ENCODE data around the gene ZMIZ2. TPM values are rescaled to one million over a fixed set of nuclear protein-coding genes. Genes with fewer than 3 reads are reported as not detected.
"Not testable (repeated sequence)": the region's sequence is repeated elsewhere in the genome, so short reads cannot be mapped to it uniquely, and the experiment has no call there.

ZMIZ2 gene
- total and polyA plus RNA-seq, 2 donors (not counting 1 experiment from before 2014, with no cell fraction given): 254 to 442 TPM

DNA sequence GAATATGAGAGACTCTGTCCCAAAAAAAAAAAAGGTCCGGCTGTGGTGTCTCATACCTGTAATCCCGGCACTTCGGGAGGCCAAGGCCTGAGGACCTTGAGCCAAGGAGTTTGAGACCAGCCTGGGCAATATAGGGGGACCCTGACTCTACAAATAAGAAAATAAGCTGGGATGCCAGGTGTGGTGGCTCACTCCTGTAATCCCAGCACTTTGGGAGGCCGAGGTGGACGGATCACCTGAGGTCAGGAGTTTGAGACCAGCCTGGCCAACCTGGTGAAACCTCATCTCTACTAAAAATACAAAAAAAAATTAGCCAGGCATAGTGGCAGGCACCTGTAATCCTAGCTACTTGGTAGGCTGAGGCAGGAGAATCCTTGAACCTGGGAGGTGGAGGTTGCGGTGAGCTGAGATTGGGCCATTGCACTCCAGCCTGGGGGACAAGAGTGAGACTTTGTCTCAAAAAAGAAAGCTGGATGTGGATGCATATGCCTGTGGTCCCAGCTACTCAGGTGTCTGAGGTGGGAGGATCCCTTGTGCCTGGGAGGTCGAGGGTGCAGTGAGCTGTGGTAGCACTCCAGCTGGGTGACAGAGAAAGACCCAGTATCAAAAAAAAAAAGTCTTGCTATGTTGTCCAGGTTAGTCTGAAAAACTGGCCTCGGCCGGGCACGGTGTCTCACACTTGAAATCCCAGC lies 55.3 kb downstream of the ZMIZ2 start:
- not testable (repeated sequence) for DNase-seq
- peaks cover 13 to 48% of the 10 kb centered on the region in 2 experiments for H3K36me3 ChIP-seq (replicated peaks in 1 of 2; ENCODE audit: control extremely low read depth in 1 of 2, control insufficient read depth in 1 of 2, extremely low read depth in 1 of 2, insufficient read depth in 2 of 2, low read length in 1 of 2)

DNA sequence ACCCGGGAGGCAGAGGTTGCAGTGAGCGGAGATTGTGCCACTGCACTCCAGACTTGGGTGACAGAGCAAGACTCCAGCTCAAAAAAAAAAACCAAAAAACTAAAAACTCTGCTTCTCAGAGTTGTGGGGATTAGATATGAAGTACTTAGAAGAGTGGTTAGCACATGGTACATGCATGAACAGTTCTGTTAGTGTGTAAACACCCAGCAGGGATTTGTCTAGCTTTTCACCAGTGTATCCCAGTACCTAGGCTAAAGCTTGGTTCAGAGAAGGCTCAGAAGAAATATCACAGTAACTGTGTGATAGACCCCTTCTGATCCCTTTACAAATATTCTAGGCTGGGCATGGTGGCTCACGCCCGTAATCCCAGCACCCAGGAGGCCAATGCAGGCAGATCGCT lies 57.3 kb downstream of the ZMIZ2 start:
- peaks cover 6 to 29% of the 10 kb centered on the region in 2 experiments for H3K36me3 ChIP-seq (replicated peaks in 1 of 2; ENCODE audit: control extremely low read depth in 1 of 2, control insufficient read depth in 1 of 2, extremely low read depth in 1 of 2, insufficient read depth in 2 of 2, low read length in 1 of 2)
- peaks cover 20% of the 10 kb centered on the region for H4K20me1 ChIP-seq (ENCODE audit: control insufficient read depth, insufficient read depth, low read length, poor library complexity, severe bottlenecking)
- H3K4me1 Mint-ChIP-seq: peaks cover 2% of the 10 kb centered on the region
- ATAC-seq (ENCODE audit: low read depth) (no peak), DNase-seq (no peak)
- H3K27me3 ChIP-seq (replicated peaks in 1 of 4; ENCODE audit: control extremely low read depth in 1 of 4, control insufficient read depth in 3 of 4, insufficient read depth in 4 of 4, low read length in 3 of 4): no peaks in the 10 kb centered on the region
- H3K9me3 ChIP-seq (ENCODE audit: control extremely low read depth in 1 of 3, control insufficient read depth in 2 of 3, insufficient read depth in 1 of 3, low read length in 2 of 3): no peaks in the 10 kb centered on the region
- no peaks in the 10 kb centered on the region for H3K79me2 ChIP-seq (ENCODE audit: control insufficient read depth, insufficient read depth, low read length)
- H2AFZ ChIP-seq (ENCODE audit: insufficient read depth, low read depth, low read length, poor library complexity, severe bottlenecking): no peak overlapping the region
- no peaks in the 10 kb centered on the region for H3K27me3 Mint-ChIP-seq
- no peak overlapping the region for H3K9ac ChIP-seq (ENCODE audit: low read length)
- no peak overlapping the region for H3K4me3 ChIP-seq (ENCODE audit: control extremely low read depth in 1 of 5, extremely low read depth in 1 of 5, insufficient read depth in 1 of 5, low read depth in 2 of 5, low read length in 4 of 5)
- H3K4me3 Mint-ChIP-seq: no peak overlapping the region
- no peaks in the 10 kb centered on the region for H3K4me1 ChIP-seq (ENCODE audit: control insufficient read depth in 2 of 2, insufficient read depth in 2 of 2, low read length in 2 of 2)
- ChIA-PET CTCF (interaction anchor here (0.8 to 0.9 kb wide), 2 partner anchors 9 to 115 kb away, joined by 3 to 4 read pairs; no protein-coding TSS in a partner anchor), POLR2A (interaction anchor here (0.6 kb wide), 1 partner anchor 107 kb away, joined by 6 read pairs; no protein-coding TSS in a partner anchor)
- no peak overlapping the region for H3K4me2 ChIP-seq (replicated peaks; ENCODE audit: low read depth, low read length, poor library complexity, severe bottlenecking)
- no peaks in the 10 kb centered on the region for H3K9me3 Mint-ChIP-seq (ENCODE audit: insufficient read depth)
- H3K27ac ChIP-seq (ENCODE audit: low read length in 2 of 2): no peak overlapping the region
- 97% methylated on average over 5 of the region's 5 CpGs for WGBS (ENCODE audit: insufficient coverage)
- TF ChIP-seq, protein P1, sequence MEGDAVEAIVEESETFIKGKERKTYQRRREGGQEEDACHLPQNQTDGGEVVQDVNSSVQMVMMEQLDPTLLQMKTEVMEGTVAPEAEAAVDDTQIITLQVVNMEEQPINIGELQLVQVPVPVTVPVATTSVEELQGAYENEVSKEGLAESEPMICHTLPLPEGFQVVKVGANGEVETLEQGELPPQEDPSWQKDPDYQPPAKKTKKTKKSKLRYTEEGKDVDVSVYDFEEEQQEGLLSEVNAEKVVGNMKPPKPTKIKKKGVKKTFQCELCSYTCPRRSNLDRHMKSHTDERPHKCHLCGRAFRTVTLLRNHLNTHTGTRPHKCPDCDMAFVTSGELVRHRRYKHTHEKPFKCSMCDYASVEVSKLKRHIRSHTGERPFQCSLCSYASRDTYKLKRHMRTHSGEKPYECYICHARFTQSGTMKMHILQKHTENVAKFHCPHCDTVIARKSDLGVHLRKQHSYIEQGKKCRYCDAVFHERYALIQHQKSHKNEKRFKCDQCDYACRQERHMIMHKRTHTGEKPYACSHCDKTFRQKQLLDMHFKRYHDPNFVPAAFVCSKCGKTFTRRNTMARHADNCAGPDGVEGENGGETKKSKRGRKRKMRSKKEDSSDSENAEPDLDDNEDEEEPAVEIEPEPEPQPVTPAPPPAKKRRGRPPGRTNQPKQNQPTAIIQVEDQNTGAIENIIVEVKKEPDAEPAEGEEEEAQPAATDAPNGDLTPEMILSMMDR (IDR thresholded peaks at IDR 0.05): no peak
- TF ChIP-seq EZH2 (IDR thresholded peaks at IDR 0.05; ENCODE audit: borderline replicate concordance, insufficient read depth, low read depth, low read length, poor library complexity, severe bottlenecking): no peak
- peak overlapping the region; percentile 20 for H3K27ac Mint-ChIP-seq
- intact Hi-C loops (cut with micrococcal nuclease): no loop called here

More for the DNA sequence above, 55.3 kb downstream of the ZMIZ2 start:
- H3K4me3 ChIP-seq (ENCODE audit: control extremely low read depth in 1 of 5, extremely low read depth in 1 of 5, insufficient read depth in 1 of 5, low read depth in 2 of 5, low read length in 4 of 5); CTCF ChIA-PET; H3K27ac ChIP-seq (ENCODE audit: low read length in 2 of 2); H3K27me3 ChIP-seq (replicated peaks in 1 of 4; ENCODE audit: control extremely low read depth in 1 of 4, control insufficient read depth in 3 of 4, insufficient read depth in 4 of 4, low read length in 3 of 4); H3K4me3 Mint-ChIP-seq; H3K9ac ChIP-seq (ENCODE audit: low read length); H3K4me1 ChIP-seq (ENCODE audit: control insufficient read depth in 2 of 2, insufficient read depth in 2 of 2, low read length in 2 of 2); H3K27me3 Mint-ChIP-seq; H2AFZ ChIP-seq (ENCODE audit: insufficient read depth, low read depth, low read length, poor library complexity, severe bottlenecking); H3K27ac Mint-ChIP-seq; H3K9me3 ChIP-seq (ENCODE audit: control extremely low read depth in 1 of 3, control insufficient read depth in 2 of 3, insufficient read depth in 1 of 3, low read length in 2 of 3); H3K4me2 ChIP-seq (replicated peaks; ENCODE audit: low read depth, low read length, poor library complexity, severe bottlenecking); H3K9me3 Mint-ChIP-seq (ENCODE audit: insufficient read depth); ATAC-seq (ENCODE audit: low read depth); intact Hi-C loops (cut with micrococcal nuclease): not testable (repeated sequence)
- POLR2A ChIA-PET: interaction anchor here (0.7 to 0.9 kb wide), 2 partner anchors 36 to 1882 kb away, joined by 3 to 4 read pairs; no protein-coding TSS in a partner anchor
- H3K4me1 Mint-ChIP-seq: peaks cover 12% of the 10 kb centered on the region
- Histone ChIP-seq H4K20me1 (ENCODE audit: control insufficient read depth, insufficient read depth, low read length, poor library complexity, severe bottlenecking) (peaks cover 35% of the 10 kb centered on the region), H3K79me2 (ENCODE audit: control insufficient read depth, insufficient read depth, low read length) (peaks cover 11% of the 10 kb centered on the region)
- 95% methylated on average over 10 of the region's 10 CpGs for WGBS (ENCODE audit: insufficient coverage)
